DND-41 (cell line): Measurements from ENCODE around the gene DAPL1.

Experiments used
- ATAC-seq: fragments of 200-7000 bp; cut with Tn5 transposase; 3 replicates; pipeline ENCODE4 v1.9.1; 2021; ENCODE audit warnings: low read depth; ENCODE audit not compliant: insufficient read depth
- DNase-seq: peaks from one replicate; pipeline ENCODE4 v3.0.0-alpha.2; 2020
- H2AFZ ChIP-seq: 2 replicates; pipeline ENCODE4 v1.6.0; 2012; ENCODE audit warnings: low read depth, low read length
- H3K27ac ChIP-seq: 2 replicates; pipeline ENCODE4 v1.5.1; 2012; ENCODE audit warnings: low read length, inconsistent platforms
- H3K27me3 ChIP-seq: fragments of 200-600 bp; sonication (generic); 2 replicates; pipeline ENCODE4 v1.6.0; 2012; ENCODE audit warnings: low read length, mild to moderate bottlenecking, inconsistent platforms; ENCODE audit not compliant: insufficient read depth, poor library complexity
- H3K36me3 ChIP-seq: 2 replicates; pipeline ENCODE4 v1.5.1; 2012; ENCODE audit warnings: low read length, inconsistent platforms; ENCODE audit not compliant: insufficient read depth
- H3K4me1 ChIP-seq: 2 replicates; pipeline ENCODE4 v1.5.1; 2012; ENCODE audit warnings: mild to moderate bottlenecking, low read length; ENCODE audit not compliant: insufficient read depth
- H3K4me2 ChIP-seq: 2 replicates; pipeline ENCODE4 v1.6.0; 2012; ENCODE audit warnings: mild to moderate bottlenecking, moderate library complexity, low read length, inconsistent platforms; ENCODE audit not compliant: insufficient read depth
- H3K4me3 ChIP-seq, 2 experiments: fragments of 200-600 bp in 1 of 2; shearing (Covaris generic) in 1 of 2; 2 replicates each; pipeline ENCODE4 v1.5.1; 2012 to 2016; ENCODE audit warnings: inconsistent platforms in 2 of 2, low read length in 2 of 2, mild to moderate bottlenecking in 2 of 2, low read depth in 1 of 2, moderate library complexity in 1 of 2
- H3K79me2 ChIP-seq: 2 replicates; pipeline ENCODE4 v1.6.0; 2012; ENCODE audit warnings: low read length, inconsistent platforms; ENCODE audit not compliant: insufficient read depth
- H3K9ac ChIP-seq: 2 replicates; pipeline ENCODE4 v1.6.0; 2012; ENCODE audit warnings: low read depth, mild to moderate bottlenecking, inconsistent platforms, low read length, moderate library complexity
- H3K9me3 ChIP-seq: 2 replicates; pipeline ENCODE4 v1.5.1; 2012; ENCODE audit warnings: low read length, moderate library complexity, mild to moderate bottlenecking, inconsistent platforms; ENCODE audit not compliant: insufficient read depth, severe bottlenecking
- H4K20me1 ChIP-seq: 2 replicates; pipeline ENCODE4 v1.6.0; 2012; ENCODE audit warnings: low read length; ENCODE audit not compliant: insufficient read depth
- EZH2 ChIP-seq: IDR thresholded peaks from 3 replicates; pipeline ENCODE4 v1.6.1; 2012; ENCODE audit warnings: borderline replicate concordance, low read depth, mild to moderate bottlenecking, moderate library complexity, low read length, inconsistent platforms; ENCODE audit not compliant: severe bottlenecking
- TF ChIP-seq, protein P1 (sequence below): IDR thresholded peaks from 2 replicates; pipeline ENCODE4 v1.5.1; 2012; ENCODE audit warnings: borderline replicate concordance, low read length, moderate library complexity, mild to moderate bottlenecking; ENCODE audit not compliant: poor library complexity, severe bottlenecking; ENCODE audit errors: extremely low read depth

Gene DAPL1

DNA sequence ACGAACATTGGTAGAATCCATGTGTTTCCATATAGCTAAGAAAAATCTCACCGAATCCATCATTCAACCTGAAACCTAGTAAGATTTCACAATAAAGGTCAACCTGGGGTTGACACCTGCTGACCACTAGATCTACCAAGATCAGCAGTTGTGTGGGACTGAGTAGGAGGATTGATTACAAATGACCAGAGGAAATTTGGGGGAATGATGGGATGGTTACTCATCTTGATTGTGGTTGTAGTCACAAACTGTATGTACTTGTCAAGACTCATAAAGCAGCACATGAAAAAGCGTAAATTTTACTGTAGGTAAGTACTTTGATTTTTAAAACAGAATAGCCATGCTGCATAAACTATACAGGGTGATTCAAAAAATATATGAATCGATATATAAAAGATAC is 14.7 kb downstream of the DAPL1 start:
- TF ChIP-seq, protein P1, sequence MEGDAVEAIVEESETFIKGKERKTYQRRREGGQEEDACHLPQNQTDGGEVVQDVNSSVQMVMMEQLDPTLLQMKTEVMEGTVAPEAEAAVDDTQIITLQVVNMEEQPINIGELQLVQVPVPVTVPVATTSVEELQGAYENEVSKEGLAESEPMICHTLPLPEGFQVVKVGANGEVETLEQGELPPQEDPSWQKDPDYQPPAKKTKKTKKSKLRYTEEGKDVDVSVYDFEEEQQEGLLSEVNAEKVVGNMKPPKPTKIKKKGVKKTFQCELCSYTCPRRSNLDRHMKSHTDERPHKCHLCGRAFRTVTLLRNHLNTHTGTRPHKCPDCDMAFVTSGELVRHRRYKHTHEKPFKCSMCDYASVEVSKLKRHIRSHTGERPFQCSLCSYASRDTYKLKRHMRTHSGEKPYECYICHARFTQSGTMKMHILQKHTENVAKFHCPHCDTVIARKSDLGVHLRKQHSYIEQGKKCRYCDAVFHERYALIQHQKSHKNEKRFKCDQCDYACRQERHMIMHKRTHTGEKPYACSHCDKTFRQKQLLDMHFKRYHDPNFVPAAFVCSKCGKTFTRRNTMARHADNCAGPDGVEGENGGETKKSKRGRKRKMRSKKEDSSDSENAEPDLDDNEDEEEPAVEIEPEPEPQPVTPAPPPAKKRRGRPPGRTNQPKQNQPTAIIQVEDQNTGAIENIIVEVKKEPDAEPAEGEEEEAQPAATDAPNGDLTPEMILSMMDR = no peak
- no peak for TF ChIP-seq EZH2
- ATAC-seq (no peak), DNase-seq (no peak)
- Histone ChIP-seq H3K36me3 (no peaks in the 10 kb centered on the region), H3K4me2 (no peak overlapping the region), H3K9ac (no peak overlapping the region), H4K20me1 (no peaks in the 10 kb centered on the region), H3K27me3 (peaks cover 12% of the 10 kb centered on the region), H3K9me3 (no peaks in the 10 kb centered on the region), H3K4me3 (no peak overlapping the region), H3K4me1 (no peaks in the 10 kb centered on the region), H2AFZ (no peak overlapping the region), H3K27ac (no peak overlapping the region), H3K79me2 (no peaks in the 10 kb centered on the region)

- H3K4me1 ChIP-seq = no peaks in the 10 kb centered on the region
- H3K27ac ChIP-seq = no peak overlapping the region
- H3K79me2 ChIP-seq = no peaks in the 10 kb centered on the region
- H3K4me2 ChIP-seq = no peak overlapping the region
- ATAC-seq (no peak), DNase-seq (no peak)
- H3K27me3 ChIP-seq = peaks cover 12% of the 10 kb centered on the region
- TF ChIP-seq EZH2 = no peak
- TF ChIP-seq, protein P1 = no peak
- no peak overlapping the region for H3K4me3 ChIP-seq
- no peaks in the 10 kb centered on the region for H3K9me3 ChIP-seq
- no peak overlapping the region for H3K9ac ChIP-seq
- H2AFZ ChIP-seq = no peak overlapping the region
- no peaks in the 10 kb centered on the region for H4K20me1 ChIP-seq
- H3K36me3 ChIP-seq = no peaks in the 10 kb centered on the region
These were observed 15.8 kb downstream of the DAPL1 start for GRCh38 chr2:158810731-158811460.

- TF ChIP-seq EZH2 = no peak
- TF ChIP-seq, protein P1 = no peak
- H3K4me1 ChIP-seq = no peaks in the 10 kb centered on the region
- H3K79me2 ChIP-seq = no peaks in the 10 kb centered on the region
- DNase-seq (no peak), ATAC-seq (no peak)
- H4K20me1 ChIP-seq = no peaks in the 10 kb centered on the region
- H3K9ac ChIP-seq = no peak overlapping the region
- no peak overlapping the region for H2AFZ ChIP-seq
- no peak overlapping the region for H3K4me3 ChIP-seq
- H3K27me3 ChIP-seq = peaks cover 8% of the 10 kb centered on the region
- H3K4me2 ChIP-seq = no peak overlapping the region
- H3K27ac ChIP-seq = no peak overlapping the region
- H3K36me3 ChIP-seq = no peaks in the 10 kb centered on the region
- no peaks in the 10 kb centered on the region for H3K9me3 ChIP-seq
These were observed 20.0 kb downstream of the DAPL1 start for GRCh38 chr2:158815166-158815565.
